Tibial artery (tissue), 4 donors: ENCODE data around the gene KIF5A.

Experiments used
- DNase-seq, 2 donors: peaks; one replicate each; pipeline ENCODE4 v3.0.0-alpha.2; 2019
- H3K27ac ChIP-seq, 2 donors: fragments of 200-600 bp; sonication (generic) in 1 of 2; 1 replicate in 1 of 2; 2 replicates in 1 of 2; pipeline ENCODE4 v1.5.1; 2018 to 2019; ENCODE audit warnings: mild to moderate bottlenecking in 1 of 2
- H3K27me3 ChIP-seq, 2 donors: fragments of 200-600 bp; sonication (generic) in 1 of 2; one replicate each; pipeline versions ENCODE4 v1.5.1 to v1.6.0; 2016 to 2019
- H3K36me3 ChIP-seq, 3 donors: fragments of 200-600 bp; sonication (generic) in 2 of 3; one replicate each; pipeline ENCODE4 v1.5.1; 2016 to 2019; ENCODE audit warnings: mild to moderate bottlenecking in 2 of 3
- H3K4me1 ChIP-seq, 4 donors: fragments of 200-600 bp; sonication (generic) in 2 of 4; 1 replicate in 3 of 4; 2 replicates in 1 of 4; pipeline ENCODE4 v1.5.1; 2016 to 2019
- H3K4me3 ChIP-seq, 2 donors: fragments of 200-600 bp; sonication (generic) in 1 of 2; 1 replicate in 1 of 2; 2 replicates in 1 of 2; pipeline ENCODE4 v1.5.1; 2018 to 2019; ENCODE audit warnings: mild to moderate bottlenecking in 2 of 2
- H3K9me3 ChIP-seq, 3 donors: fragments of 200-600 bp; sonication (generic) in 1 of 3; one replicate each; pipeline ENCODE4 v1.5.1; 2016 to 2019
- CTCF ChIP-seq, 2 experiments: fragments of 200-600 bp in 1 of 2; fragments of 450-650 bp in 1 of 2; IDR thresholded peaks; one replicate each; pipeline ENCODE4 v1.5.1; 2017 to 2019; ENCODE audit warnings: antibody characterized with exemption in 2 of 2, mild to moderate bottlenecking in 1 of 2, moderate library complexity in 1 of 2
- intact Hi-C: fragments of 100-400 bp; cut with DNase I; formaldehyde crosslinking; loops from one replicate; pipeline ENCODE4 v1.15.0; 2023; ENCODE audit warnings: low total_unique reads

The KIF5A gene

GRCh38 chr12:57612711-57613426, 63.0 kb downstream of the KIF5A start:
- H3K27me3 ChIP-seq = no peaks in the 10 kb centered on the region
- peak overlapping the region; percentile 82 to 85 for H3K4me3 ChIP-seq
- H3K36me3 ChIP-seq = peaks cover 26 to 59% (median 36%) of the 10 kb centered on the region in 3 donors
- intact Hi-C loops = loop anchor here (10.0 kb wide), 1 partner anchor 88 kb away; the partner anchor contains the start of genes DDIT3 and MBD6
- H3K27ac ChIP-seq = peak overlapping the region; percentile 97 to 99
- peaks cover 0 to 59% (median 49%) of the 10 kb centered on the region in 4 donors for H3K4me1 ChIP-seq
- DNase-seq = peak in 1 of 2 donors; percentile 44
- no peak for TF ChIP-seq CTCF (IDR thresholded peaks at IDR 0.05)
- no peaks in the 10 kb centered on the region for H3K9me3 ChIP-seq

GRCh38 chr12:57613427-57614109, 63.7 kb downstream of the KIF5A start:
- peaks cover 26 to 59% (median 36%) of the 10 kb centered on the region in 3 donors for H3K36me3 ChIP-seq
- H3K4me3 ChIP-seq = no peak overlapping the region
- DNase-seq = peak in 1 of 2 donors; percentile 34
- no peaks in the 10 kb centered on the region for H3K9me3 ChIP-seq
- TF ChIP-seq CTCF (IDR thresholded peaks at IDR 0.05) = no peak
- peak overlapping the region; percentile 97 to 99 for H3K27ac ChIP-seq
- intact Hi-C loops = loop anchor here (10.0 kb wide), 1 partner anchor 89 kb away; the partner anchor contains the start of genes DDIT3 and MBD6
- H3K4me1 ChIP-seq = peaks cover 0 to 59% (median 49%) of the 10 kb centered on the region in 4 donors
- no peaks in the 10 kb centered on the region for H3K27me3 ChIP-seq

- H3K27me3 ChIP-seq = no peaks in the 10 kb centered on the region
- peak overlapping the region; percentile 97 to 99 for H3K27ac ChIP-seq
- peaks cover 26 to 59% (median 36%) of the 10 kb centered on the region in 3 donors for H3K36me3 ChIP-seq
- no peak for TF ChIP-seq CTCF (IDR thresholded peaks at IDR 0.05)
- peaks cover 0 to 52% (median 44%) of the 10 kb centered on the region in 4 donors for H3K4me1 ChIP-seq
- DNase-seq = peak in 1 of 2 donors; percentile 72
- H3K9me3 ChIP-seq = no peaks in the 10 kb centered on the region
- intact Hi-C loops = loop anchor here (10.0 kb wide), 1 partner anchor 90 kb away; the partner anchor contains the start of genes DDIT3 and MBD6
- no peak overlapping the region for H3K4me3 ChIP-seq
These were observed 64.5 kb downstream of the KIF5A start for GRCh38 chr12:57614178-57614947.

GRCh38 chr12:57614948-57615500, 65.2 kb downstream of the KIF5A start:
- intact Hi-C loops = loop anchor here (10.0 kb wide), 1 partner anchor 90 kb away; the partner anchor contains the start of genes DDIT3 and MBD6
- peaks cover 26 to 59% (median 36%) of the 10 kb centered on the region in 3 donors for H3K36me3 ChIP-seq
- no peak overlapping the region for H3K4me3 ChIP-seq
- H3K27ac ChIP-seq = peak overlapping the region; percentile 97 to 99
- peaks cover 0 to 45% (median 37%) of the 10 kb centered on the region in 4 donors for H3K4me1 ChIP-seq
- no peaks in the 10 kb centered on the region for H3K27me3 ChIP-seq
- H3K9me3 ChIP-seq = no peaks in the 10 kb centered on the region
- peak in 1 of 2 donors; percentile 40 for DNase-seq
- TF ChIP-seq CTCF (IDR thresholded peaks at IDR 0.05) = no peak

- Histone ChIP-seq H3K36me3 (peaks cover 26 to 59% (median 36%) of the 10 kb centered on the region in 3 donors), H3K27me3 (peaks cover 0 to 2% of the 10 kb centered on the region in 2 donors), H3K9me3 (no peaks in the 10 kb centered on the region), H3K27ac (peak overlapping the region in 1 of 2 donors; percentile 36), H3K4me1 (peaks cover 0 to 41% (median 35%) of the 10 kb centered on the region in 4 donors), H3K4me3 (no peak overlapping the region)
- DNase-seq = peak in 1 of 2 donors; percentile 40
- intact Hi-C loops = loop anchor here (10.0 kb wide), 1 partner anchor 91 kb away; the partner anchor contains the start of genes DDIT3 and MBD6
- no peak for TF ChIP-seq CTCF (IDR thresholded peaks at IDR 0.05)
These were observed 65.8 kb downstream of the KIF5A start for GRCh38 chr12:57615637-57616036.
